ENCODE measurements around the gene POLR3GL. TPM values are rescaled to one million over a fixed set of nuclear protein-coding genes. Genes with fewer than 3 reads are reported as not detected.

The POLR3GL gene
- 16.1 TPM for total RNA-seq

GRCh38 chr1:145964328-145965118 lies at the start of gene POLR3GL, which contains the start of gene ANKRD34A:
Gene POLR3GL (plus strand): TSS chr1:145964690. CDS start chr1:145974866, 10,176 bp downstream.
Gene ANKRD34A (minus strand): TSS chr1:145964575. CDS start chr1:145961759, 2,816 bp downstream.

GRCh38 chr1:145918144-145918991 lies 46.1 kb upstream of the POLR3GL start, which contains the start of gene PEX11B:
Gene PEX11B (minus strand): TSS chr1:145918717. CDS start chr1:145918688, 29 bp downstream.

GRCh38 chr1:145927063-145927886 lies 37.2 kb upstream of the POLR3GL start, which contains the start of gene RBM8A:
Gene RBM8A (minus strand): TSS chr1:145927484. CDS start chr1:145927426, 58 bp downstream.

GRCh38 chr1:145957443-145958319 lies 6.8 kb upstream of the POLR3GL start, which contains the start of gene LIX1L:
Gene LIX1L (minus strand): TSS chr1:145958017. CDS start chr1:145957927, 90 bp downstream.

GRCh38 chr1:145996433-145997015 lies 32.0 kb downstream of the POLR3GL start, which contains the start of gene TXNIP:
Gene TXNIP (minus strand): TSS chr1:145996579. CDS start chr1:145996266, 313 bp downstream.

GRCh38 chr1:146021622-146022402 lies 57.3 kb downstream of the POLR3GL start, which contains the start of gene HJV:
Gene HJV (minus strand): TSS chr1:146021735. CDS start chr1:146020231, 1,504 bp downstream.

Other genes with a start within 250 kb of the POLR3GL start
- not detected for gene CD160, start 245.2 kb upstream of the POLR3GL start, total RNA-seq
- gene RNF115, start 140.6 kb upstream of the POLR3GL start, total RNA-seq = 26.9 TPM
- gene POLR3C, start 140.5 kb upstream of the POLR3GL start, total RNA-seq = 35.8 TPM
- gene NUDT17, start 119.1 kb upstream of the POLR3GL start, total RNA-seq = 1.9 TPM
- gene PIAS3, start 105.6 kb upstream of the POLR3GL start, total RNA-seq = 30.7 TPM
- gene ANKRD35, start 78.8 kb upstream of the POLR3GL start, total RNA-seq = 4.6 TPM
- gene ITGA10, start 54.6 kb upstream of the POLR3GL start, total RNA-seq = 5.9 TPM
- gene PEX11B, start 46.0 kb upstream of the POLR3GL start, total RNA-seq = 36.4 TPM
- gene RBM8A, start 37.2 kb upstream of the POLR3GL start, total RNA-seq = 254 TPM
- 45.5 TPM for gene LIX1L, start 6.7 kb upstream of the POLR3GL start, total RNA-seq
- 1.2 TPM for gene ANKRD34A, start 115 bp upstream of the POLR3GL start, total RNA-seq
- 375 TPM for gene TXNIP, start 31.9 kb downstream of the POLR3GL start, total RNA-seq
- 23.6 TPM for gene HJV, start 57.0 kb downstream of the POLR3GL start, total RNA-seq
- gene NBPF10, start 180.1 kb downstream of the POLR3GL start, total RNA-seq = 2.0 TPM

Measured in camera-type eye (tissue), 1 donor.